HEK293 (cell line): ENCODE measurements around the gene XRN2.

Experiments
- CTCF ChIA-PET: fragments of 350-600 bp; formaldehyde crosslinking; extraction: SDS; loops from one replicate; lab custom pipeline; 2021; ENCODE audit warnings: antibody characterized with exemption; lab: Yijun Ruan, JAX
- POLR2A ChIA-PET: fragments of 300-600 bp; formaldehyde crosslinking; extraction: SDS; loops from one replicate; lab custom pipeline; 2020; ENCODE audit warnings: antibody characterized with exemption, inconsistent platforms; lab: Yijun Ruan, JAX
- H3K27ac ChIP-seq: fragments of 200-500 bp; sonication (Bioruptor generic); 2 replicates; pipeline ENCODE4 v1.5.1; 2014; ENCODE audit warnings: low read depth, low read length, control low read depth, inconsistent platforms; ENCODE audit errors: extremely low read depth
- H3K36me3 ChIP-seq, 2 experiments: fragments of 200-500 bp in 1 of 2; sonication (Bioruptor generic) in 1 of 2; 1 replicate in 1 of 2; 2 replicates in 1 of 2; pipeline ENCODE4 v1.5.1; 2014 to 2017; ENCODE audit warnings: inconsistent platforms in 2 of 2, low read length in 2 of 2; ENCODE audit not compliant: control insufficient read depth in 2 of 2, insufficient read depth in 1 of 2
- H3K4me1 ChIP-seq: fragments of 200-500 bp; sonication (Bioruptor generic); 2 replicates; pipeline ENCODE4 v1.5.1; 2014; ENCODE audit warnings: mild to moderate bottlenecking, low read length, inconsistent platforms; ENCODE audit not compliant: control insufficient read depth, insufficient read depth
- H3K4me3 ChIP-seq: 2 replicates; pipeline ENCODE4 v1.5.1; 2011; ENCODE audit warnings: low read depth, mild to moderate bottlenecking, control low read depth, low read length, moderate library complexity
- H3K9me3 ChIP-seq: fragments of 200-500 bp; sonication (Bioruptor generic); 2 replicates; pipeline ENCODE4 v1.5.1; 2014; ENCODE audit warnings: low read depth, low read length, inconsistent platforms; ENCODE audit not compliant: control insufficient read depth, insufficient read depth
- GLI2 ChIP-seq: fragments of 450-650 bp; formaldehyde crosslinking; IDR thresholded peaks from 2 replicates; pipeline ENCODE4; 2017; ENCODE audit warnings: missing biosample characterization, missing genetic modification characterization, low read depth, borderline replicate concordance
- KLF16 ChIP-seq: fragments of 450-650 bp; formaldehyde crosslinking; IDR thresholded peaks from 2 replicates; pipeline ENCODE4 v1.5.1; 2017; ENCODE audit warnings: missing biosample characterization, missing genetic modification characterization
- KLF9 ChIP-seq: fragments of 450-650 bp; formaldehyde crosslinking; IDR thresholded peaks from 2 replicates; pipeline ENCODE4 v1.5.1; 2016; ENCODE audit warnings: missing biosample characterization, missing genetic modification characterization, low read depth
- MYNN ChIP-seq: fragments of 450-650 bp; formaldehyde crosslinking; IDR thresholded peaks from 2 replicates; pipeline ENCODE4 v1.5.1; 2016; ENCODE audit warnings: missing biosample characterization, missing genetic modification characterization, borderline replicate concordance
- SALL2 ChIP-seq: fragments of 450-650 bp; formaldehyde crosslinking; IDR thresholded peaks from 2 replicates; pipeline ENCODE4 v1.5.0; 2017; ENCODE audit warnings: missing biosample characterization, mild to moderate bottlenecking, missing genetic modification characterization, borderline replicate concordance
- SCRT1 ChIP-seq: fragments of 450-650 bp; formaldehyde crosslinking; IDR thresholded peaks from 2 replicates; pipeline ENCODE4 v1.5.1; 2016; ENCODE audit warnings: missing biosample characterization, missing genetic modification characterization, borderline replicate concordance
- ZFHX2 ChIP-seq: fragments of 450-650 bp; formaldehyde crosslinking; conservative IDR thresholded peaks from 2 replicates; pipeline ENCODE4 v1.5.1; 2016; ENCODE audit warnings: missing biosample characterization, missing genetic modification characterization
- ZNF146 ChIP-seq: fragments of 450-650 bp; formaldehyde crosslinking; IDR thresholded peaks from 2 replicates; pipeline ENCODE4 v1.5.1; 2016; ENCODE audit warnings: missing biosample characterization, missing genetic modification characterization
- ZNF211 ChIP-seq: fragments of 450-650 bp; formaldehyde crosslinking; IDR thresholded peaks from 2 replicates; pipeline ENCODE4 v1.5.1; 2016; ENCODE audit warnings: low read depth, missing biosample characterization, missing genetic modification characterization
- ZNF221 ChIP-seq: fragments of 450-650 bp; formaldehyde crosslinking; IDR thresholded peaks from 2 replicates; pipeline ENCODE4 v1.5.1; 2017; ENCODE audit warnings: missing biosample characterization, missing genetic modification characterization, borderline replicate concordance
- ZNF223 ChIP-seq: fragments of 450-650 bp; formaldehyde crosslinking; IDR thresholded peaks from 2 replicates; pipeline ENCODE4 v1.5.1; 2016; ENCODE audit warnings: missing biosample characterization, missing genetic modification characterization
- ZNF274 ChIP-seq, 2 experiments: fragments of 200-500 bp in 1 of 2; fragments of 450-650 bp in 1 of 2; sonication (Bioruptor generic) in 1 of 2; formaldehyde crosslinking in 1 of 2; IDR thresholded peaks; 2 replicates each; pipeline versions ENCODE4 v1.5.1 to v1.6.1; 2014 to 2016; ENCODE audit warnings: borderline replicate concordance in 1 of 2, inconsistent platforms in 1 of 2, low read length in 1 of 2, missing biosample characterization in 1 of 2, missing genetic modification characterization in 1 of 2
- ZNF571 ChIP-seq: fragments of 450-650 bp; formaldehyde crosslinking; IDR thresholded peaks from 2 replicates; pipeline ENCODE4 v1.5.0; 2017; ENCODE audit warnings: missing biosample characterization, missing genetic modification characterization
- ZNF624 ChIP-seq: fragments of 450-650 bp; formaldehyde crosslinking; IDR thresholded peaks from 2 replicates; pipeline ENCODE4 v1.5.1; 2017; ENCODE audit warnings: missing biosample characterization, missing genetic modification characterization
- ZNF776 ChIP-seq: fragments of 450-650 bp; formaldehyde crosslinking; IDR thresholded peaks from 2 replicates; pipeline ENCODE4 v1.5.0; 2017; ENCODE audit warnings: missing biosample characterization, missing genetic modification characterization, borderline replicate concordance
- ZSCAN23 ChIP-seq: fragments of 450-650 bp; formaldehyde crosslinking; IDR thresholded peaks from 2 replicates; pipeline ENCODE4 v1.5.1; 2016; ENCODE audit warnings: missing biosample characterization, missing genetic modification characterization
- ZSCAN30 ChIP-seq: fragments of 450-650 bp; IDR thresholded peaks from 2 replicates; pipeline ENCODE4 v1.5.1; 2018; ENCODE audit warnings: missing biosample characterization, mild to moderate bottlenecking, missing genetic modification characterization, moderate library complexity
- TF ChIP-seq, protein P1 (sequence below): fragments of 450-650 bp; formaldehyde crosslinking; conservative IDR thresholded peaks from 2 replicates; pipeline ENCODE4 v1.5.1; 2016; ENCODE audit warnings: low read depth, missing biosample characterization, missing genetic modification characterization
- TF ChIP-seq, protein P2 (sequence below): fragments of 450-650 bp; formaldehyde crosslinking; IDR thresholded peaks from 2 replicates; pipeline ENCODE4 v1.5.1; 2016; ENCODE audit warnings: missing biosample characterization, missing genetic modification characterization
- TF ChIP-seq, protein P3 (sequence below): fragments of 450-650 bp; formaldehyde crosslinking; IDR thresholded peaks from 2 replicates; pipeline ENCODE4 v1.5.1; 2016; ENCODE audit warnings: missing biosample characterization, missing genetic modification characterization
- TF ChIP-seq, protein P4 (sequence below): fragments of 450-650 bp; formaldehyde crosslinking; IDR thresholded peaks from 2 replicates; pipeline ENCODE4 v1.5.1; 2016; ENCODE audit warnings: missing biosample characterization, missing genetic modification characterization
- TF ChIP-seq, protein P5 (sequence below): fragments of 450-650 bp; formaldehyde crosslinking; IDR thresholded peaks from 2 replicates; pipeline ENCODE4 v1.5.1; 2017; ENCODE audit warnings: missing biosample characterization, missing genetic modification characterization

The XRN2 gene

DNA sequence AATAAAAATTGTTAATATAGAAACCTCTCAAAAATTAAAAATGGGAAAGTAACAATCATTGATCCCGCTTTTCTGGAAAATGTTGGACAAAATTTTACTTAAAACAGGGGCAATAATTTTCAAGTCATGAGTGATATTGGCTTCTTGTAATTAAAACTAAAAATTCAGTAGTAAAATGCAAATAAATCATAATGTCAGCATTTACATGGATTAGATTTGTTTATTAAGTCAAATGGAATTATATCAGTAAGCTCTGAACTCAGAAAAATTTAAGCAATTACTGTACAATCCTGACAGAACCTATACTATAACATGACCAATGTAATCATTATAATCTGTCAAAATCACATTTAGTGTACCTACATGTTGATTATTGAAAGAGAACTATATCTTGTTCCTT lies 134.1 kb downstream of the XRN2 start:
- ChIA-PET CTCF (no interaction called here), POLR2A (no interaction called here)
- Histone ChIP-seq H3K4me1 (no peaks in the 10 kb centered on the region), H3K9me3 (no peaks in the 10 kb centered on the region), H3K27ac (no peak overlapping the region), H3K36me3 (no peaks in the 10 kb centered on the region), H3K4me3 (no peak overlapping the region)
- TF ChIP-seq ZNF571 (tag by site-specific recombination) = no peak
- TF ChIP-seq KLF16 (tag by site-specific recombination) = no peak
- TF ChIP-seq SALL2 (tag by site-specific recombination) = no peak
- TF ChIP-seq ZSCAN23 = no peak
- TF ChIP-seq SCRT1 (tag by site-specific recombination) = no peak
- TF ChIP-seq KLF9 (tag by site-specific recombination) = no peak
- no peak for TF ChIP-seq ZNF274 (IDR thresholded peaks at IDR 0.05; ENCODE audit: low read length)
- no peak for TF ChIP-seq ZNF274 (tag by site-specific recombination; IDR thresholded peaks at IDR 0.05; ENCODE audit: borderline replicate concordance)
- no peak for TF ChIP-seq ZNF223
- TF ChIP-seq ZNF211 (tag by site-specific recombination) = no peak
- no peak for TF ChIP-seq ZNF776 (tag by site-specific recombination)

DNA sequence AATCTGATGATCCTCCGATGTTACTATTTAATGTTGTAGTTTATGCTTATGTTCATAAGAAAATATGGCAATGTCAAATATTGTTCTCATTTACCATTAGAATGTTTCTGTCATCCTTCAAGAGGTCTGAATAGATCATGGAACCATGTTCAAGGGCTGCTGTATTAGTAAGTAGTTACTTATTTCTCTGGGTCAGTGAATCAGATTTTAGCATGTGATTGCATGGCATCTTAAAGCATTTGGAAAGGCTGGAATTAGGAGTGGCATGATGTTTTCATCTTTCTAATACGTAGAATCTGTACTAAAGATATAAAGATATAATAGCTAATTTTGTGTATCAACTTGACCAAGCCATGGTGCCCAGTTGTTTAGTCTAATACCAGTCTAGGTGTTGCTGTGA lies 134.7 kb downstream of the XRN2 start:
- CTCF ChIA-PET = no interaction called here
- no peaks in the 10 kb centered on the region for H3K36me3 ChIP-seq
- POLR2A ChIA-PET = no interaction called here
- H3K27ac ChIP-seq = no peak overlapping the region
- H3K4me3 ChIP-seq = no peak overlapping the region
- H3K4me1 ChIP-seq = no peaks in the 10 kb centered on the region
- no peaks in the 10 kb centered on the region for H3K9me3 ChIP-seq
- no peak for TF ChIP-seq GLI2 (tag by site-specific recombination)
- no peak for TF ChIP-seq ZNF221 (tag by site-specific recombination)
- no peak for TF ChIP-seq MYNN (tag by site-specific recombination)
- TF ChIP-seq, protein P1, sequence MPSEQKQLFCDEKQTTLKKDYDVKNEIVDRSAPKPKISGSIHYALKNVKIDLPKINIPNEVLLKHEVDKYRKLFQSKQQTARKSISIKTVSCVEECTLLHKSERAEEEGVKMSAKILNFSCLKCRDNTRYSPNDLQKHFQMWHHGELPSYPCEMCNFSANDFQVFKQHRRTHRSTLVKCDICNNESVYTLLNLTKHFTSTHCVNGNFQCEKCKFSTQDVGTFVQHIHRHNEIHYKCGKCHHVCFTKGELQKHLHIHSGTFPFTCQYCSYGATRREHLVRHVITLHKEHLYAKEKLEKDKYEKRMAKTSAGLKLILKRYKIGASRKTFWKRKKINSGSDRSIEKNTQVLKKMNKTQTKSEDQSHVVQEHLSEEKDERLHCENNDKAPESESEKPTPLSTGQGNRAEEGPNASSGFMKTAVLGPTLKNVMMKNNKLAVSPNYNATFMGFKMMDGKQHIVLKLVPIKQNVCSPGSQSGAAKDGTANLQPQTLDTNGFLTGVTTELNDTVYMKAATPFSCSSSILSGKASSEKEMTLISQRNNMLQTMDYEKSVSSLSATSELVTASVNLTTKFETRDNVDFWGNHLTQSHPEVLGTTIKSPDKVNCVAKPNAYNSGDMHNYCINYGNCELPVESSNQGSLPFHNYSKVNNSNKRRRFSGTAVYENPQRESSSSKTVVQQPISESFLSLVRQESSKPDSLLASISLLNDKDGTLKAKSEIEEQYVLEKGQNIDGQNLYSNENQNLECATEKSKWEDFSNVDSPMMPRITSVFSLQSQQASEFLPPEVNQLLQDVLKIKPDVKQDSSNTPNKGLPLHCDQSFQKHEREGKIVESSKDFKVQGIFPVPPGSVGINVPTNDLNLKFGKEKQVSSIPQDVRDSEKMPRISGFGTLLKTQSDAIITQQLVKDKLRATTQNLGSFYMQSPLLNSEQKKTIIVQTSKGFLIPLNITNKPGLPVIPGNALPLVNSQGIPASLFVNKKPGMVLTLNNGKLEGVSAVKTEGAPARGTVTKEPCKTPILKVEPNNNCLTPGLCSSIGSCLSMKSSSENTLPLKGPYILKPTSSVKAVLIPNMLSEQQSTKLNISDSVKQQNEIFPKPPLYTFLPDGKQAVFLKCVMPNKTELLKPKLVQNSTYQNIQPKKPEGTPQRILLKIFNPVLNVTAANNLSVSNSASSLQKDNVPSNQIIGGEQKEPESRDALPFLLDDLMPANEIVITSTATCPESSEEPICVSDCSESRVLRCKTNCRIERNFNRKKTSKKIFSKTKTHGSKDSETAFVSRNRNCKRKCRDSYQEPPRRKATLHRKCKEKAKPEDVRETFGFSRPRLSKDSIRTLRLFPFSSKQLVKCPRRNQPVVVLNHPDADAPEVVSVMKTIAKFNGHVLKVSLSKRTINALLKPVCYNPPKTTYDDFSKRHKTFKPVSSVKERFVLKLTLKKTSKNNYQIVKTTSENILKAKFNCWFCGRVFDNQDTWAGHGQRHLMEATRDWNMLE = no peak
- TF ChIP-seq, protein P2, sequence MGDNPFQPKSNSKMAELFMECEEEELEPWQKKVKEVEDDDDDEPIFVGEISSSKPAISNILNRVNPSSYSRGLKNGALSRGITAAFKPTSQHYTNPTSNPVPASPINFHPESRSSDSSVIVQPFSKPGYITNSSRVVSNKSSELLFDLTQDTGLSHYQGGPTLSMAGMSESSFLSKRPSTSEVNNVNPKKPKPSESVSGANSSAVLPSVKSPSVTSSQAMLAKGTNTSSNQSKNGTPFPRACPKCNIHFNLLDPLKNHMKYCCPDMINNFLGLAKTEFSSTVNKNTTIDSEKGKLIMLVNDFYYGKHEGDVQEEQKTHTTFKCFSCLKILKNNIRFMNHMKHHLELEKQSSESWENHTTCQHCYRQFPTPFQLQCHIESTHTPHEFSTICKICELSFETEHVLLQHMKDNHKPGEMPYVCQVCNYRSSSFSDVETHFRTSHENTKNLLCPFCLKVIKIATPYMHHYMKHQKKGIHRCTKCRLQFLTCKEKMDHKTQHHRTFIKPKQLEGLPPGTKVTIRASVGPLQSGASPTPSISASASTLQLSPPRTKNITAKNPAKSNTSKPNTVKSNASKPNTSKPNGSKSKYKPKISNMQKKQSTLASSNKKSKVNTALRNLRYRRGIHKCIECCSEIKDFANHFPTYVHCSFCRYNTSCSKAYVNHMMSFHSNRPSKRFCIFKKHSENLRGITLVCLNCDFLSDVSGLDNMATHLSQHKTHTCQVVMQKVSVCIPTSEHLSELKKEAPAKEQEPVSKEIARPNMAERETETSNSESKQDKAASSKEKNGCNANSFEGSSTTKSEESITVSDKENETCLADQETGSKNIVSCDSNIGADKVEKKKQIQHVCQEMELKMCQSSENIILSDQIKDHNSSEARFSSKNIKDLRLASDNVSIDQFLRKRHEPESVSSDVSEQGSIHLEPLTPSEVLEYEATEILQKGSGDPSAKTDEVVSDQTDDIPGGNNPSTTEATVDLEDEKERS (tag by site-specific recombination) = no peak
- TF ChIP-seq ZFHX2 = no peak
- TF ChIP-seq, protein P3, sequence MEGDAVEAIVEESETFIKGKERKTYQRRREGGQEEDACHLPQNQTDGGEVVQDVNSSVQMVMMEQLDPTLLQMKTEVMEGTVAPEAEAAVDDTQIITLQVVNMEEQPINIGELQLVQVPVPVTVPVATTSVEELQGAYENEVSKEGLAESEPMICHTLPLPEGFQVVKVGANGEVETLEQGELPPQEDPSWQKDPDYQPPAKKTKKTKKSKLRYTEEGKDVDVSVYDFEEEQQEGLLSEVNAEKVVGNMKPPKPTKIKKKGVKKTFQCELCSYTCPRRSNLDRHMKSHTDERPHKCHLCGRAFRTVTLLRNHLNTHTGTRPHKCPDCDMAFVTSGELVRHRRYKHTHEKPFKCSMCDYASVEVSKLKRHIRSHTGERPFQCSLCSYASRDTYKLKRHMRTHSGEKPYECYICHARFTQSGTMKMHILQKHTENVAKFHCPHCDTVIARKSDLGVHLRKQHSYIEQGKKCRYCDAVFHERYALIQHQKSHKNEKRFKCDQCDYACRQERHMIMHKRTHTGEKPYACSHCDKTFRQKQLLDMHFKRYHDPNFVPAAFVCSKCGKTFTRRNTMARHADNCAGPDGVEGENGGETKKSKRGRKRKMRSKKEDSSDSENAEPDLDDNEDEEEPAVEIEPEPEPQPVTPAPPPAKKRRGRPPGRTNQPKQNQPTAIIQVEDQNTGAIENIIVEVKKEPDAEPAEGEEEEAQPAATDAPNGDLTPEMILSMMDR (tag by site-specific recombination) = no peak
- TF ChIP-seq, protein P4, sequence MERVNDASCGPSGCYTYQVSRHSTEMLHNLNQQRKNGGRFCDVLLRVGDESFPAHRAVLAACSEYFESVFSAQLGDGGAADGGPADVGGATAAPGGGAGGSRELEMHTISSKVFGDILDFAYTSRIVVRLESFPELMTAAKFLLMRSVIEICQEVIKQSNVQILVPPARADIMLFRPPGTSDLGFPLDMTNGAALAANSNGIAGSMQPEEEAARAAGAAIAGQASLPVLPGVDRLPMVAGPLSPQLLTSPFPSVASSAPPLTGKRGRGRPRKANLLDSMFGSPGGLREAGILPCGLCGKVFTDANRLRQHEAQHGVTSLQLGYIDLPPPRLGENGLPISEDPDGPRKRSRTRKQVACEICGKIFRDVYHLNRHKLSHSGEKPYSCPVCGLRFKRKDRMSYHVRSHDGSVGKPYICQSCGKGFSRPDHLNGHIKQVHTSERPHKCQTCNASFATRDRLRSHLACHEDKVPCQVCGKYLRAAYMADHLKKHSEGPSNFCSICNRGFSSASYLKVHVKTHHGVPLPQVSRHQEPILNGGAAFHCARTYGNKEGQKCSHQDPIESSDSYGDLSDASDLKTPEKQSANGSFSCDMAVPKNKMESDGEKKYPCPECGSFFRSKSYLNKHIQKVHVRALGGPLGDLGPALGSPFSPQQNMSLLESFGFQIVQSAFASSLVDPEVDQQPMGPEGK = no peak
- no peak for TF ChIP-seq ZSCAN30 (tag by site-specific recombination)
- TF ChIP-seq ZNF624 = no peak
- TF ChIP-seq, protein P5, sequence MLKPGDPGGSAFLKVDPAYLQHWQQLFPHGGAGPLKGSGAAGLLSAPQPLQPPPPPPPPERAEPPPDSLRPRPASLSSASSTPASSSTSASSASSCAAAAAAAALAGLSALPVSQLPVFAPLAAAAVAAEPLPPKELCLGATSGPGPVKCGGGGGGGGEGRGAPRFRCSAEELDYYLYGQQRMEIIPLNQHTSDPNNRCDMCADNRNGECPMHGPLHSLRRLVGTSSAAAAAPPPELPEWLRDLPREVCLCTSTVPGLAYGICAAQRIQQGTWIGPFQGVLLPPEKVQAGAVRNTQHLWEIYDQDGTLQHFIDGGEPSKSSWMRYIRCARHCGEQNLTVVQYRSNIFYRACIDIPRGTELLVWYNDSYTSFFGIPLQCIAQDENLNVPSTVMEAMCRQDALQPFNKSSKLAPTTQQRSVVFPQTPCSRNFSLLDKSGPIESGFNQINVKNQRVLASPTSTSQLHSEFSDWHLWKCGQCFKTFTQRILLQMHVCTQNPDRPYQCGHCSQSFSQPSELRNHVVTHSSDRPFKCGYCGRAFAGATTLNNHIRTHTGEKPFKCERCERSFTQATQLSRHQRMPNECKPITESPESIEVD (tag by site-specific recombination) = no peak
- TF ChIP-seq ZNF146 (tag by site-specific recombination) = no peak
